PFSK-1 (cell line): Measurements from ENCODE around the gene DNAJB1.

Experiments used
- FOXP2 ChIP-seq: optimal IDR thresholded peaks from 2 replicates; pipeline ENCODE3; 2011; ENCODE audit warnings: borderline replicate concordance, control low read depth, inconsistent platforms; ENCODE audit not compliant: insufficient read depth; ENCODE audit errors: extremely low read length, extremely low read depth
- POLR2AphosphoS5 ChIP-seq: IDR thresholded peaks from 2 replicates; pipeline ENCODE4 v1.6.1; 2012; ENCODE audit warnings: low read depth, mild to moderate bottlenecking, control low read depth, low read length, moderate library complexity
- SIN3A ChIP-seq: IDR thresholded peaks from 2 replicates; pipeline ENCODE4 v1.6.1; 2012; ENCODE audit warnings: mild to moderate bottlenecking, low read length, moderate library complexity, borderline replicate concordance; ENCODE audit not compliant: insufficient read depth
- TAF1 ChIP-seq: IDR thresholded peaks from 2 replicates; pipeline ENCODE4 v1.6.1; 2012; ENCODE audit warnings: low read length, control low read depth, borderline replicate concordance; ENCODE audit not compliant: insufficient read depth

GRCh38 chr19:14467816-14468215 is 50.4 kb downstream of the DNAJB1 start:
- TF ChIP-seq POLR2AphosphoS5 (no peak), SIN3A (no peak), FOXP2 (no peak), TAF1 (no peak)
